GM19455 (cell line): Measurements from ENCODE around the gene CDC14B.
"Not testable (repeated sequence)": the region's sequence is repeated elsewhere in the genome, so short reads cannot be mapped to it uniquely, and the experiment has no call there.

Experiments
- ATAC-seq: cut with Tn5 transposase; IDR thresholded peaks from one replicate; pipeline ENCODE4 v1.9.1; 2021; ENCODE audit not compliant: unreplicated experiment

Gene CDC14B

DNA sequence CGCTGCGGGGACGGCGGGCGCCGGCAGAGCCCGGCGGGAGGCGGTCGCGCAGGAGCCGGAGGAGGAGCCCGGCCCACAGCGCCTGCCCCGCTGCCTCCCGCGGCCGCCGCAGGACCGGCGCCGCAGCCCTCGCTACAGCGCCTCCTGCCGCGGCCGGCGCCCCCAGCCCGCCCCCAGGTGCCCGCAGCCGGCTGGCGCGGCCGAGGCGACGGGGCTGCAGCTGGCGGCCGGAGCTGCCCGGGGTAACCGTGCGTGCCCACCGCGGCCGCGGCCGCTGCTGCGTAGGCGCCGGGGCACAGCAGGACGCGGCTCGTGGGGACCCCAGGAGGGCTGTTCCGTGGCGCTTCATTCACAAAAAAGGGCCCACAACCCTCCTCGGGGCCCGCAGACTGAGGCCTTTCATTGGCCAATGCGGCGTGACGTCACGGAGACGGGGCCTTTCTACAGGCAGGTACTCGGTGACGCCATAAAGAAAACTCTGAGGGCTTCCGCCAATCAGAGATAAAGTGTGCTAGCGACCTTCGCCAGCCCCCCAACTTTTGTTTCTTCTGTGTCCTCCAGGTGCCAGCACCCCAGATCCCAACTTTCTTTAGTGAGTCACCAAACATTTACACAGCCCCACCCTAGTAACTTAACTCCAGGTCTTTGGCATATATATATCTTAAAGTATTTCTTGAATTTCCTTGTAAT, at the start of gene CDC14B:
Gene CDC14B (minus strand): TSS at position 353 of the 690 bp plus-strand sequence. CDS start 465 bp downstream, outside the sequence.
- no peak for ATAC-seq

GRCh38 chr9:96668868-96669534, 49.4 kb upstream of the CDC14B start:
- ATAC-seq: no peak

GRCh38 chr9:96667363-96667728, 47.7 kb upstream of the CDC14B start:
- ATAC-seq: no peak

GRCh38 chr9:96666653-96667362, 47.2 kb upstream of the CDC14B start:
- not testable (repeated sequence) for ATAC-seq

DNA sequence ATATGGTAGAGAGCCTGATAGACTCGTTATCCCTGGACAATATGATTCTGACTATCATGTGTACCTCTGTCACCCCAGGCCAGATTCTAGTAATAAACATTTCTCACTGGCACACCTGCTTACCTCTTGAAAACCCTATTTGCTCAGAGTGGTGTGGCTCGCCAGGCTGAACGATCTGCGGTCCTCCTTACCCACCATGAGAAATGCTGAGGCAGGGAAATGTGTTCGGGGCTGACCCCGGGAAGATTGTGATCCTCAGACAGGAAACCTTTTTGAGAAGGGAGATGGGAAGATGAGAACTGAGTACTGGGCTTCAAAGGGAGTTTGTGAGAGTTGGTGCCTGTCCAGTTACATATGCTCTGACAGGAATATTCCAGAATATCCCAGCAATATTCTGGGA, 46.1 kb upstream of the CDC14B start:
- no peak for ATAC-seq

DNA sequence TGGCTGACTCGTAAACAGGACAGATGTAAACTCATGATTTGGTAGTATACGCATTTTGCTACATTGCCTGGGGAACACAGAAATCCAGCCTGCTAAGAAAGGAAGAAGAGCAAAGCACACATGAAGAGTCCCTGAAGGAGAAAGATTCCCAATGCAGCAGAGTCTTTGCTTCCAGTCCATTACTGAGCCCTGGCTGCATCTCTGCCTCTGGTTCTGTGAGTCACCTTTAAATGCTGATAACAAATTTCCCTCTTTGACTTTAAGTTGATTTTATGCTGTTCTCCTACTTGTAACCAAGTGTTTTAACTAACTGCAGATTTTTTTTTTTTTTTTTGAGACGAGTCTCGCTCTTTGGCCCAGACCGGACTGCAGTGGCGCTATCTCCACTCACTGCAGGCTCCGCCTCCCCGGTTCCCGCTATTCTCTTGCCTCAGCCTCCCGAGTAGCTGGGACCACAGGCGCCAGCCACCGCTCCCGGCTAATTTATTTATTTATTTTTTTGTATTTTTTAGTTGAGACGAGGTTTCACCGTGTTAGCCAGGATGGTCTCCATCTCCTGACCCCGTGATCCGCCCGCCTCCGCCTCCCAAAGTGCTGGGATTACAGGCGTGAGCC, 44.0 kb upstream of the CDC14B start:
- no peak for ATAC-seq

GRCh38 chr9:96661711-96662110, 42.1 kb upstream of the CDC14B start:
- ATAC-seq: no peak

DNA sequence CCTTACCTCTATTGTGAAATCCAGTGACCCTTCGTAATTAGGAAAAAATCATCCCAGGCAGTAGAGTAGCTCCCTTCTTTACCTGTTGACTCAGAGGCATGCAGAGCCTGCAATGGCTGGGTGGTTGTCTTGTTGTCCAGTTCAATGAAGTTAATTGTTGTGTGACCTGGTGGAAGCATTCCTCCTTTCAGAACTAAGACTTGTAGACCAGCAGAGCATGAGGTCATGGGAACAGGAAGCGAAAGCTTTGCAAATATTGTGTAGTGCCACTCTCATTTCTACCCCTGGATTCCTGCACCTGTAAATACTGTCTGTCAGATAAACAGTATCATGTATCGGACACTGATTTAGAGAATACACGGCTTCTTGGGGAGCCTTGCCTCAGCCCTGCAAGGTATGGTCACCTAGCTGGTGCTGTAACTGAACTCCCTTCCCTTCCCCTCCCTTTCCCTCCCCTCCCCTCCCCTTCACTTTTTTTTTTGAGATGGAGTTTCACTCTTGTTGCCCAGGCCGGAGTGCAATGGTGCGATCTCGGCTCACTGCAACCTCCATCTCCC, 41.1 kb upstream of the CDC14B start:
- ATAC-seq: no peak

DNA sequence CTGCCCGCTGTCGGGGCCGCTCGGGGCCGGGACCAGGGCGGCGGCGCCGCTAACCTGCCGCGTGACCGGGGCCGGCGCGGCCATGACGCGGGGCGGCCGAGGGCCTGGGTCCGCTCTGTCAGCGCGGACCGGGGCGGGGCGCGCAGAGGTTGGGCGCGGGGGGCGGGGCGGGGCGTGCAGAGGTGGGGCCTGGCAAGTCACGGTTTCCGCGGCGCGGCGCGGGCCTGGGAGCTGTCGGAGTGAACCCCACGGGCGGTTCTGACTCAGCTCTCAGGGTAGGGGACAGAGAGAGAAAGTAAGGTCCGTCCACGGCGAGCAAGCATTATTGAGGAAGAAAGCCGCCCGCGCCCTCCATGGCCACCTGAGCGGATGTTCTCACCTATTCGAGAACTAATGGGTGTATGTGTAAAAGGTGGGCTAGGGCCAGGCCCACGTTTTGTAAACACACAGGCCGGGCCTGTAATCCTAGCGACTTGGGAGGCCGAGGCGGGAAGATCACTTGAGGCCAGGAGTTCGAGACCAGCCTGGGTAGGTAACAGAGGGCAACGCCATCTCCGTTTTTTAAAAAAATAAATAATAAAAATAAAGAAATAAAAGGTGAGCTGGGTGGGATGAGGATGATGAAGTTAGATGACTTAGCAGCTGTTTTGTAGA, 35.7 kb upstream of the CDC14B start, which contains the start of gene PRXL2C:
Gene PRXL2C (minus strand): TSS at position 120 of the 654 bp plus-strand sequence. CDS start 36 bp downstream, at position 84.
- ATAC-seq: peak; percentile 77

DNA sequence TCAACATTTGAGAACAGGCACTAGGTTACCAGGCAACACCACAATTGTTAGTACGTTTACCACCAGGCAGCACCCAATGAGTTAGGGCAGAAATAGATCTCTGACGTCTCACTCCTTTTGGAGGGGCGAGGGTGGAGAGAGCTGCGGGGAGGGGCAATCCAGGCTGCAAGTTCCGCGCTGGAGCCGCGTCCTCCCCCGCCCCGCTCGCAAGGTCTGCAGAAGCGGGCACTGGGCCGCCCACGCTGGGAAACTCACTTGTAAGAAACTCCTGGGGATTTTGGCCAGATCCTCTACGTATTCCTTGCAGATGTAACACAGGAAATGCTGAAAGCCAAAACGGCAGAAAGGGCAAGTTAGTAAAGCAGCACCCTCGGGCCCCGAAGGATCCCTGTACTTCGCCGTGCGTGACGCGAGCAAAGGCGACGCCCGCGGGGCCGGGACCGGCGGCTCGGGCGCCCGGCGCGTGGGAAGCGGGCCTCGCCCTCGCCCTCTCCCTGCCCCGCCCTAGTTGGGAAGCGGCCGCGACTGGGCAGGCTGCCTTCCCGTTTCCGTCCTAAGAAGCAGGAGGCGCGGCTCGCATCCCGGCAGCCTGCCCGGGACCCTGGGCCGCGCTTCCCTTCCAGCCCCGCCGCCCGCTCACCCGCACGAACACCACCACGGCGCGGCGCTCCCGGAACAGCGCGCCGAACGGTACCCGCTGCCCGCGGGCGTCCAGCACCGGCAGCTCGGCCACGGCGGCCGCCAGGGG, 35.0 kb upstream of the CDC14B start:
- peak; percentile 50 for ATAC-seq

DNA sequence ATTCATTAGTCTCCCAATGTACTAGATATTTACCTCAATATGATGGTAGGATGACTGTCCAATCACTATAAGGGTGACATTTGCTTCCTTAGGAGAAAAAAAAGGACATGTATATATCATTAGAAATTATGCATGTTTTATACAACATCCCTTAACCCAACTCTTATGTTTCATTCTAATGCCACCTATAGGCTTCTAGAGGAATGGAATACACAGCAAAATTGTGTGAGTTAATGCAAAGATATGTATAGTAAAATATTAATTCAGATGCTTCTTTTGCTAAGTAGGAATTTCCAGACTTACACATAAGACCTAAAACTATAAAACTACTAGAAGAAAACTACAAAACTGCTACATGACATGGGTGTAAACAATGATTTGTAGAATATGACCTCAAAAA, 32.0 kb upstream of the CDC14B start:
- no peak for ATAC-seq

- no peak for ATAC-seq
Observed at GRCh38 chr9:96649620-96650324, 30.1 kb upstream of the CDC14B start.

- no peak for ATAC-seq
Observed at GRCh38 chr9:96646081-96646991, 26.7 kb upstream of the CDC14B start.

GRCh38 chr9:96644137-96644536, 24.5 kb upstream of the CDC14B start:
- ATAC-seq: no peak

GRCh38 chr9:96641514-96641913, 21.9 kb upstream of the CDC14B start:
- ATAC-seq: no peak

DNA sequence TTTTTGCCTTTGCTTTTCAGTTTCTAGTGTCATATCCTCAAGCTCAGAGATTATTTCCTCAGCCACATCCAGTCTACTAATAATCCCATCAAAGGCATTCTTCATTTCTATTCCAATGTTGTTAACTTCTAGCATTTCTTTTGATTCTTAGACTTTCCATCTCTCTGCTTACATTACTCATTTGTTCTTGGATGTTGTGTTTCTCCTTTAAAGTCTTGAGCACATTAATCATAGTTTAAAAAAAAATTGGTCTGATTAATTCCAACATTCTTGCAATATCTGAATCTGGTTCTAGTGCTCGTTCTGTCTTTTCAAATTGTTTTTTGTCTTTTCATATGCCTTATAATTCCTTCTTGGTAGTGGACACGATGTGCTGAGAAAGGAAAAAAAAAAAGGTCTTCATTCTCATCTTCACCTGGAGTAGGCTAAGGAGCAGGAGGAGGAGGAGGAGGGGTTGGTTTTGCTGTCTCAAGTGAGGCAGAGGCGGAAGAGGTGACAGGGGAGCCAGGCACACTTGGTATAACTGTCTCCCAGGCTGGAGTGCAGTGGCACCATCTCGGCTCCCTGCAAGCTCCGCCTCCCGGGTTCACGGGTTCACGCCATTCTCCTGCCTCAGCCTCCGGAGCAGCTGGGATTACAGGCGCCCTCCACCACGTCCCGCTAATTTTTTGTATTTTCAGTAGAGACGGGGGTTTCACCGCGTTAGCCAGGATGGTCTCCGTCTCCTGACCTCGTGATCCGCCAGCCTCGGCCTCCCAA, 19.1 kb upstream of the CDC14B start:
- no peak for ATAC-seq

DNA sequence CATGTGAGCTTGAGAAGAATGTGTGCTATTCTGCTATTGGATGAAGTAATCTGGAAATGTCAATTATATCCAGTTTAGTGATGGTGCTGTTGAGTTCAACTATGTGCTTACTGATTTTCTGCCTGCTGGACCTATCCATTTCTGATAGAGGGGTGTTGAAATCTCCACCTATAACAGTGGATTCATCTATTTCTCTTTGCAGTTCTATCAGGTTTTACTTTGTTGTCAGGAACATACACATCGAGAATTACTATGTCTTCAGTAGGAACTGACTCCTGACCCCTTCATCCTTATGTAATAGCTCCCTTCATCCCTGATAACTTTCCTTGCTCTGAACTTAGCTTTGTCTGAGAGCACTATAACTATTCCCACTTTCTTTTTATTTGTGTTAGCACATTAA, 16.7 kb upstream of the CDC14B start:
- ATAC-seq: no peak

- not testable (repeated sequence) for ATAC-seq
Observed at GRCh38 chr9:96633579-96633978, 13.9 kb upstream of the CDC14B start.
